Measurements from ENCODE around the gene B2M. TPM values are rescaled to one million over a fixed set of nuclear protein-coding genes. Genes with fewer than 3 reads are reported as not detected.
A peak's percentile ranks its signal among the peaks of the same experiment; 100 is the strongest.
"Not testable (repeated sequence)": the region's sequence is repeated elsewhere in the genome, so short reads cannot be mapped to it uniquely, and the experiment has no call there.

Gene B2M
- total RNA-seq, 1 donor from 2014 or later, result 2,630 TPM

DNA sequence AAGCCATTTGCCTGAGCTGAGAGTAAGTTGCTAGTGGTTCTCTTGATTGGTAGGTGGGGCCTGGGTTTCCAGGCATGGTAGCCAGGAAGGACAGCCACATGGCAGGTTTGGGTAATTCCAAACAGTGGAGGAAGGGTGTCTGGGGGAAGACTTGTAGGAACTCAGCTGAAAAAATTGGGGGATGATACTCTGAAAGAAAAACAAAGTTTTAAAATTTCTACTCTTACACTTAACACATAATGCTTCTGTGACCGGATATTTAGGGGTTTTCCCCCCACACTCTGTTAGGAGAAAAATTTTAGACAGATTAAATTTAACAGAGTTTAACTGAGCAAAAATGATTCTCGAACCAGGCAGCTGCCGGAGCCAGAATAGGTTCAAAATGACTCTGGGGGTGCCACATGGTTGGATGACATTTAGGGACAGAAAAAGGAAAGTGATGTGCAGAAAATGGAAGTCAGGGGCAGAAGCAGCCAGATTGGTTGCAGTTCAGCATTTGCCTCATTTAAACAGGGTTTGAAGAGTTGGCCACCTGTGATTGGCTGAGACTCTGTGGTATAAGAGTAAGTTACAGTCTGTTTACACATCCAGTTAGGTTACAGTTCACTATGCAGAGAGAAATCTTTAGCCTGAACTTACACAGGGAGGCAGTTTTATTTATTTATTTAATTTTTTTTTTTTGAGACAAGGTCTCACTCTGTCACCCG, 8.1 kb downstream of the B2M start:
- no peaks in the 10 kb centered on the region for H3K27me3 ChIP-seq
- H3K4me3 ChIP-seq, result no peak overlapping the region
- TF ChIP-seq POLR2AphosphoS5 (IDR thresholded peaks at IDR 0.05; ENCODE audit: insufficient read depth in 1 of 2, low read depth in 1 of 2) (no peak), POLR2A (IDR thresholded peaks at IDR 0.05) (no peak)
- TF ChIP-seq, protein P1, sequence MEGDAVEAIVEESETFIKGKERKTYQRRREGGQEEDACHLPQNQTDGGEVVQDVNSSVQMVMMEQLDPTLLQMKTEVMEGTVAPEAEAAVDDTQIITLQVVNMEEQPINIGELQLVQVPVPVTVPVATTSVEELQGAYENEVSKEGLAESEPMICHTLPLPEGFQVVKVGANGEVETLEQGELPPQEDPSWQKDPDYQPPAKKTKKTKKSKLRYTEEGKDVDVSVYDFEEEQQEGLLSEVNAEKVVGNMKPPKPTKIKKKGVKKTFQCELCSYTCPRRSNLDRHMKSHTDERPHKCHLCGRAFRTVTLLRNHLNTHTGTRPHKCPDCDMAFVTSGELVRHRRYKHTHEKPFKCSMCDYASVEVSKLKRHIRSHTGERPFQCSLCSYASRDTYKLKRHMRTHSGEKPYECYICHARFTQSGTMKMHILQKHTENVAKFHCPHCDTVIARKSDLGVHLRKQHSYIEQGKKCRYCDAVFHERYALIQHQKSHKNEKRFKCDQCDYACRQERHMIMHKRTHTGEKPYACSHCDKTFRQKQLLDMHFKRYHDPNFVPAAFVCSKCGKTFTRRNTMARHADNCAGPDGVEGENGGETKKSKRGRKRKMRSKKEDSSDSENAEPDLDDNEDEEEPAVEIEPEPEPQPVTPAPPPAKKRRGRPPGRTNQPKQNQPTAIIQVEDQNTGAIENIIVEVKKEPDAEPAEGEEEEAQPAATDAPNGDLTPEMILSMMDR (IDR thresholded peaks at IDR 0.05), result no peak
- DNase-seq (ENCODE audit: extremely low spot score in 2 of 2), result no peak
- no peaks in the 10 kb centered on the region for H3K9me3 ChIP-seq
- peaks cover 0 to 43% of the 10 kb centered on the region in 2 donors for H3K36me3 ChIP-seq
- intact Hi-C loops (cut with DNase I), result no loop called here
- peaks cover 16% of the 10 kb centered on the region for H3K4me1 ChIP-seq
- peak overlapping the region; percentile 34 for H3K27ac ChIP-seq

GRCh38 chr15:44720000-44720435, 8.7 kb downstream of the B2M start:
- peak overlapping the region; percentile 34 for H3K27ac ChIP-seq
- intact Hi-C loops (cut with DNase I); H3K9me3 ChIP-seq; H3K27me3 ChIP-seq; H3K4me3 ChIP-seq; DNase-seq (ENCODE audit: extremely low spot score in 2 of 2): not testable (repeated sequence)
- peaks cover 16% of the 10 kb centered on the region for H3K4me1 ChIP-seq
- H3K36me3 ChIP-seq, result peaks cover 0 to 40% of the 10 kb centered on the region in 2 donors

DNA sequence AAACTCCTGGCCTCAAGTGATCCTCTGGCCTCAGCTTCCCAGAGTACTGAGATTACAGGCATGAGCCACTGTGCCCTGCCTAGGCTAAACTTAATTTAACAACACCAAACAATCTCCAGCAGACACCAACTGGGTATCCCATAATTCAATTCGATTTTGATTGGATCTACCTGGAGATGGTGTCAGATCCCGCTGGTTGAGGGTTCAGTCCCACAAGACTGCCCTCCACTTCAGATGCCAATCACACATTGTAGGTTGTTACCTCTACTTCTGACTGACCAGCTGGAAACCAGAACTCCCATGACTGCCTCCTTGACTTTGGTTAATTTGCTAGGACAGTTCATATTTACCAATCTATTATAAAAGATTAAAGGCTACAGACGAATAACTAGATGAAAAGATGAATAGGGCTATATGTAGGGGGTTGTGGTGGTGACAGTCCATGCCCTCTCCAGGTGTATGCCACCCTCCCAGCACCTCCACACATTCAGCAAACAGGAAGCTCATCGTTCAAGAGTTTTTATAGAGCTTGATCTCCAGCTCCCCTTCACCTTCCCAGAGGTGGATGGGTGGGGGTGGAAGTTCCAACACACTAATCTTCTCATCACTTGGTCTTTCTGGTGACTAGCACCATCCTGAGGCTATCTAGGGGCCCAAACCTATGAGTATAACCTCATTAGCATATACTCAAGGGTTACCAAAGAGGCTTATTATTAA, 9.3 kb downstream of the B2M start:
- intact Hi-C loops (cut with DNase I), result no loop called here
- Histone ChIP-seq H3K4me3 (no peak overlapping the region), H3K27ac (no peak overlapping the region), H3K36me3 (peaks cover 0 to 34% of the 10 kb centered on the region in 2 donors), H3K27me3 (no peaks in the 10 kb centered on the region), H3K4me1 (peaks cover 16% of the 10 kb centered on the region), H3K9me3 (no peaks in the 10 kb centered on the region)
- DNase-seq (ENCODE audit: extremely low spot score in 2 of 2), result no peak
- TF ChIP-seq POLR2AphosphoS5 (IDR thresholded peaks at IDR 0.05; ENCODE audit: insufficient read depth in 1 of 2, low read depth in 1 of 2) (no peak), POLR2A (IDR thresholded peaks at IDR 0.05) (no peak)
- TF ChIP-seq, protein P1 (IDR thresholded peaks at IDR 0.05), result no peak

DNA sequence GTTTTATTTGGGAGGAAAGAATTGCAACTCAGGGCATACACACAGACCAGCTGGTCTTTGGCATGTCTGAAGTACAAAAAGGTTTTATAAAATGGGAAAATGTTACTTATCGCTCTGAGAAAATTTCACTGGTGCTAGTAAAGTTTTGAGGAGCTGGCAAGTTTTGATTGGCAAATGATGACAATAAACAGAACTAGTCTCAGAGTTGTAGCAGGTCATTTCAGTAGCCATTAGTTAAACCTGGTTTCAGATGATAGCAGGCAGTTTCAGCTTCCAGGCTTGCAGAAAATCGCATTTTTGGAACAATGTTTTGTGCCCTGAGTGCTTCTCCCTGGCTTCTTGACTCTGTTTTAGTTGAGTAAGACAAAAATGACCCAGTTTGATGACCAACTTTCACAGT, 10.7 kb downstream of the B2M start:
- H3K27me3 ChIP-seq, result no peaks in the 10 kb centered on the region
- peaks cover 25% of the 10 kb centered on the region for H3K4me1 ChIP-seq
- DNase-seq (ENCODE audit: extremely low spot score in 2 of 2), result no peak
- TF ChIP-seq, protein P1 (IDR thresholded peaks at IDR 0.05), result no peak
- no peak for TF ChIP-seq POLR2AphosphoS5 (IDR thresholded peaks at IDR 0.05; ENCODE audit: insufficient read depth in 1 of 2, low read depth in 1 of 2)
- no peak for TF ChIP-seq POLR2A (IDR thresholded peaks at IDR 0.05)
- H3K4me3 ChIP-seq, result no peak overlapping the region
- H3K36me3 ChIP-seq, result peaks cover 0 to 20% of the 10 kb centered on the region in 2 donors
- intact Hi-C loops (cut with DNase I), result no loop called here
- no peak overlapping the region for H3K27ac ChIP-seq
- no peaks in the 10 kb centered on the region for H3K9me3 ChIP-seq

GRCh38 chr15:44726136-44726535, 14.8 kb downstream of the B2M start:
- Histone ChIP-seq H3K4me1 (peaks cover 51% of the 10 kb centered on the region), H3K36me3 (no peaks in the 10 kb centered on the region), H3K27ac (peak overlapping the region; percentile 99), H3K27me3 (no peaks in the 10 kb centered on the region), H3K4me3 (peak overlapping the region in 1 of 2 donors; percentile 1), H3K9me3 (no peaks in the 10 kb centered on the region)
- intact Hi-C loops (cut with DNase I), result loop anchor here (5.0 kb wide), 1 partner anchor 64 kb away; the partner anchor contains the start of gene SPG11
- no peak for DNase-seq (ENCODE audit: extremely low spot score in 2 of 2)
- TF ChIP-seq POLR2AphosphoS5 (IDR thresholded peaks at IDR 0.05; ENCODE audit: insufficient read depth in 1 of 2, low read depth in 1 of 2) (no peak), POLR2A (IDR thresholded peaks at IDR 0.05) (no peak)
- TF ChIP-seq, protein P1 (IDR thresholded peaks at IDR 0.05), result no peak

Data from vagina (tissue), 2 donors.